Brain pericyte (primary cell): ENCODE measurements around the gene CDK3.
"Not testable (repeated sequence)": the region's sequence is repeated elsewhere in the genome, so short reads cannot be mapped to it uniquely, and the experiment has no call there.

Experiments used
- DNase-seq: peaks from one replicate; pipeline ENCODE4 v3.0.0-alpha.2; 2012; ENCODE audit warnings: low read depth, low spot score

Gene CDK3

GRCh38 chr17:76000755-76001521 lies at the start of gene CDK3:
Gene CDK3, plus strand, starts transcription at chr17:76000855. Its CDS starts 571 bp downstream, at chr17:76001426.
- no peak for DNase-seq

DNA sequence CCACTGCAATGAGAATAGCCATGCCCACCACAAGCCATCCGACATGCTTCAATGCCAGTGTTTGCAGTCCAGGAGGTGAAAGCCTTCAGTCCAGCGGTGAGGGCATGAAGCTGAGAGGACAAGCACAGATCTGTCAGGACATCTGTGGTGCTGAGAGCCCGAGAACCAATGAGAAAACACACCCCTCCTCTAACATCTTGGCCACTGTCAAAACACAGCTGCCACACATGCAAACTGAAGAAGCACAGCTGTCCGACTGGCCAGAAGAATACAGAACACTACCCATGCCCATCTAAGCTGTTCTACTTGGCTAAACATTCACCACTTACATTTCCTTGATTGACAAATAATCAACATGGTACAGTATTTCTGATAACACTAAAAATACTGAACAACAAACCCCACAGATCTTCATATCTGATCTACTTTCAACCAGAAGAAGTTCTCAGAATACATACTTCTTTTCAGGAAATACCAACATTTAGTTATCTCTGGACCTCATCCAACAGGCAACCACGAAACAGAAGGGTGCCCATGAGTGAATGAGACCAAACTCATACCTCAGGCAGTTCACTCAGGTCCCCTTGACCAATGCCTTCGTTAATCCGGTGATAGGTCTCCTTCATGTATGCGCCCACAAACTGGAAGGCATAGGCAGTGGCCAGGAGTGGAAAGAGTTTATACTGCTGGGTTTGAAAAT lies 49.6 kb upstream of the CDK3 start:
- DNase-seq = no peak

DNA sequence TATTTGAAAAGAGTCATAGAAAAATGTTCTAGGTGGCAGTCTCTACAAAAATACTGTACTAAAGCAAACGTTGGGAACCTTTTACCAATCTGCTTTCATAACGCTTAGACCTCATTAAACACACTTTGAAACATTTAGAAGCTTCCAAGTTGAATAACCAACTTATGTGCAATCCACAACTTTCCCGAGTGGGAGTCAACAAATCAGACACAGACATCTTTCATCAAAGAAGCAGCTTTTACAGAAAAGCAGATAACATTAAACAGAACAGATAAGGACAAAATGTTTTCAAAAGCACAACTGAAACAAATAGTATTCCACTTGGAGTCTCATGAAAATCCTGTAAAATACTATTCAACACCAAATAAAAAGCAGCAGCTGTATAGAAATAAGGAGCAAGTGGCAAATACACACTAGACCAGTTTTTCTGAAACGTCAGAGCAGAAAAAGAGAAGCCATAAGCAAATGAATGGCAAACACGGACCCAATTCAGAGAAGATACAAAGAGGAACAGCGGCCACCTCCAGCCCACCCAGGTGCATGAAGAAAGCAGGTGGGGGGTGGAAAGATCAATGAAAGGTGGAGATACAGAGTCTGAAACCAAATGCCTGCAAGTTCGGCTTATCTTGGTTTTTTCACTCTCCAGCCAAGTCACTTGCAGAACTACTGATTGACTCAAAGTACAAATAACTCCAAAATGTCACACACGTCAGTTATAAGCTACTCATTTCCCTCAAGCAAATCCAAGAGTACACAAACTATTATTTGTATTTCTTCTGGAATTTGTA lies 41.4 kb upstream of the CDK3 start:
- DNase-seq = no peak

GRCh38 chr17:75959839-75960511 lies 40.7 kb upstream of the CDK3 start:
- no peak for DNase-seq

DNA sequence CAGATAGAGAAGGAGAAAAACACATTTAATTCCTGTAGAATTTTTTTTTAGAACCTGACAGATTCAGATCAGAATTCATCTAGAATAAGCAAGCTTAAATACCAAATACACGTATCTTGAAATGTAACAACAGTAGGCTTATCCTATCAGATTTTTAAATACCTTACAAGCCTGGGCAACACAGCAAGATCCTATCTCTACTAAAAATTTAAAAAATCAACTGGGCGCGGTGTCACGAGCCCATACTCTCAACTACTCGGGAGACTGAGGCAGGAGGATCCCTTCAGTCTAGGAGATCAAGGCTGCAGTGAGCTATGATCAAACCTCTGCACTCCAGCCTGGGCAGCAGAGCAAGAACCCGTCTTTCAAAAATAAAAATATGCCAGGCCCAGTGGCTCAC lies 35.2 kb upstream of the CDK3 start:
- DNase-seq = no peak

DNA sequence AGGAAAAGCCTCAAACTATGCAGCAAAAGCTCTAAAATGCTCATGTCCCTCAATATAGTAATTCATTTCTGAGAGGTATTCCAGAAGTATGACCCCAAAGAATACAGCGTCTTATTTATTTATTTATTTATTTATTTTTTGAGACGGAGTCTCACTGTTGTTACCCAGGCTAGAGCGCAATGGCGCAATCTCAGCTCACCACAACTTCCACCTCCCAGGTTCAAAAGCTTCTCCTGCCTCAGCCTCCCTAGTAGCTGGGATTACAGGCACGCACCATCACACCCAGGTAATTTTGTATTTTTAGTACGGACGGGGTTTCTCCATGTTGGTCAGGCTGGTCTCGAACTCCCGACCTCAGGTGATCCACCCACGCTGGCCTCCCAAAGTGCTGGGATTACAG lies 31.6 kb upstream of the CDK3 start:
- not testable (repeated sequence) for DNase-seq

DNA sequence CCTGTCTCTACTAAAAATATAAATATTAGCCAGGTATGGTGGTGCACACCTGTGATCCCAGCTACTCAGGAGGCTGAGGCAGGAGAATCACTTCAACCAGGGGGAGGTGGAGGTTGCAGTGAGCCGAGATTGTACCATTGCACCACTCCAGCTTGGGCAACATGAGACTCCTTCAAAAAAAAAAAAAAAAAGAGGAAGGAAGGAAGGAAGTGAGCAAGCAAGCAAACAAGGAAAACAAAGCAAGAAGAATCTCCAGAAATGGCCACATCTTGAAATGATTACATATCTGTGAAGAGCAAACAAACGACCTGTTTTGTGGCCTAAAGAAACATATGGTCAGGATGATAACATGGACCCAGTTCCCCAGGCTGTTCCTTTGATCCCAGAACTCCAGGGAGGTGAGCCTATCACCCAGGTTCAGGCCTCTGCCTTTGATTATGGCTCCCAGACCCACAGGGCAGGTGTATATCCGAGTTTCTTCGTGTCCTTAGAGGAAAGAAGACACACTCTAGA lies 30.6 kb upstream of the CDK3 start:
- DNase-seq = no peak

DNA sequence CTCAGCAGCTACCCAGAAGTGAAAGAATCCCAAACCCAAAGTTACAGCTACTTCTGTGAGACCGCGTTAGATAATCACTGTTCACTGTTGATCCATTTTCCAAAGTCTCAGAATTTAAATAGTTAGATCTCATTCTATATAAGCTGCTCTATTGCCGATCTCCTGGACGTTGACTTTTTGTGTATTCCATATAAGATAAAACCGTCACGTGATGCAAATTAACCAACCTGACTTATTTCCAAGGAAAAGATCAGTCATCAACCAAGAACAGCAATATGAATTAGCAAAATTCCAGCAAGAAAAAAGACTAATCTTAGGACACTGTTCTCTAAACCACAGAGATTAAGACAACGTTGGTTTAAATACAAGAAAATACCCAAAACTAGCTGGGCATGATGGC lies 30.0 kb upstream of the CDK3 start:
- no peak for DNase-seq

DNA sequence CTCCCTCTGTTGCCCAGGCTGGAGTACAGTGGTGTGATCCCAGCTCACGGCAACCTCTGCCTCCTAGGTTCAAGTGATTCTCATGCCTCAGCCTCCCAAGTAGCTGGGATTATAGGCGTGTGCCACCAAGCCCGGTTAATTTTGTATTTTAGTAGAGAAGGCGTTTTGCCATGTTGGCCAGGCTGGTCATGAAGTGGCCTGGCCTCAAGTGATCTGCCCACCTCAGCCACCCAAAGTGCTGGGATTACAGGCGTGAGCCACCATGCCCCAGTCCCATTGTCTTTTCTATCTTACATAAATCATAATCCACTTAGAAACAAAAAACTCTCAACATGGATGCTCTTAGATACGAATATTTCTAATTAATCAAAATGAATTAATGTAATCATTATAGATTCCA lies 25.5 kb upstream of the CDK3 start:
- not testable (repeated sequence) for DNase-seq

- DNase-seq = no peak
Measured at GRCh38 chr17:75975757-75976174, 24.9 kb upstream of the CDK3 start.

GRCh38 chr17:75976175-75976848 lies 24.3 kb upstream of the CDK3 start:
- DNase-seq = no peak

DNA sequence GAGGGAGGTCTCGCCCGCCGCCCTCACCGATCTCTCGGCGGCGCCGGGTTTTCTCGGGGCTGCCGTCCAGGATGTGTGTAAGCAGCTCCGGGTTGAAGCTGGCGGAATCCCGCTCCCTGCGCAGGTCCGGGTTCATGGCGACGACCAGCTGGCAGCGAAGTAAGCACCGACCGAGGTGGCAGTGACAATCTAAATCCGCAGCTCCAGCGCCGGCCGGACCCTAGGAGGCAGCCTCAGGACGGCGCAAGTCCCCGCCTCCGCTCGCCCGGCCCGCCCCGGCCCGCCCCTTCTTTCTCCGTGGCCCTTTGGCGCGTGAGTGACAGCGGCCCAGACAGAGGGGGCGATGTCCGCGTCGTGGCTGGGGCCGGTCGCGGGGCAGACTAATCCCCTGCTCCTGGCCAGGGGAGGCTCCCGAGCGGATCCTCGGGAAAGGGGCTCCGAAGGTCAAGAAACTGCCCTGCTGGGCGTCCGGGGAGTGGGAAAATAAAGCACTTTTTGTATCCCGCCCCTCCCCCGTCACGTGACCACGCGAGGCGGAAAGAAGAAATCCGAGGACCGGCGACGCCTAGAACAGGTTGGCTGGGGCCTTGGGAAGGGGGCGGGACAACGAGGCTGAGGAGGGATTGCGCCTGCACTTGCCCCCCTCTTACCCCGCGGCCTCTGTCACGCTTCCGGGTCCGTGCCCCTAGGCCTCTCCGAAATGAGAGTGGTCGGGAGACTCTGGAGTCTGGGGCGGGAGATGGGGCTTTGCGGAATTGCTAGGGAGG lies 21.5 kb upstream of the CDK3 start, which contains the start of the genes ACOX1 and TEN1:
Gene ACOX1, minus strand, starts transcription at position 229 of the 767 bp plus-strand sequence. Its CDS starts 93 bp downstream, at position 136.
Gene TEN1, plus strand, starts transcription at position 303 of the 767 bp plus-strand sequence. CDS start 6,953 bp downstream, outside the sequence.
- peak; percentile 82 for DNase-seq

- DNase-seq = no peak
Measured at GRCh38 chr17:75979705-75980187, 20.9 kb upstream of the CDK3 start.

- DNase-seq = no peak
Measured at GRCh38 chr17:75980188-75981018, 20.3 kb upstream of the CDK3 start.

DNA sequence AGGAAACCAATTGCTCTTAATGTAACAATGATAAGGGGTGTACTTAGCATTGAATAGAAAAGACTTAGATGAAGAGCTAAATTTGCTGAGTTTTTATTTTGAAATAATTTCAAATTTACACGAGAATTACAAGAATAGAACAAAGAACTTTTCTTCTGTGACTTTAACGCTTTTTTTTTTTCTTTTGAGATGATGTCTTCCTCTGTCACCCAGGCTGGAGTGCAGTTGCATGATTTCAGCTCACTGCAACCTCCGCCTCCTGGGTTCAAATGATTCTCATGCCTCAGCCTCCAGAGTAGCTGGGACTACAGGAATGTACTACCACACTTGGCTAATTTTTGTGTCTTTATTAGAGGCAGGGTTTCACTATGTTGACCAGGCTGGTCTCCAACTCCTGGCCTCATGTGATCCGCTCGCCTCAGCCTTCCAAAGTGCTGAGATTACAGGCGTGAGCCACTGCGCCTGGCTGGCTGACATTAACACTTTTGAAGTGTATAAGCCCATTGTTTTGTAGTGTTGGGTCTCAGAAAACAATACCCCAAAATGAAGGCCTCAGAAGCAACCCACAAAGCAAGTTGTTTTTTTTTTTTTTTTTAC lies 19.5 kb upstream of the CDK3 start:
- DNase-seq = no peak

GRCh38 chr17:75983501-75984181 lies 17.0 kb upstream of the CDK3 start:
- DNase-seq = no peak

DNA sequence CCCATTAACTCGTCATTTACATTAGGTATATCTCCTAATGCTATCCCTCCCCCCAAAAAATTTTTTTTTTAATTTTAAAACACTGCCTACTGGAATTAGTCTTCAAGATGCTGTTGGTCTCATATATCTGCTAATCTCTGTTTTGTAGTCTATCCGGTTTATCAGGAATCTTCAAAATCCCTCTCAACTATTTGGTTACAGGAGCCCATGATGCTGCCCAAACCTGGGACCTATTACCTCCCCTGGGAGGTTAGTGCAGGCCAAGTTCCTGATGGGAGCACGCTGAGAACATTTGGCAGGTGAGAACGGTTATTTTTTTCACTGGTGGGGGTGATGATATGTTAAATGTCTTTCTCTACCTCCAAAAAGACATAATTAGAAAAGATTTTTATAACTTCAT lies 14.7 kb upstream of the CDK3 start:
- DNase-seq = no peak

DNA sequence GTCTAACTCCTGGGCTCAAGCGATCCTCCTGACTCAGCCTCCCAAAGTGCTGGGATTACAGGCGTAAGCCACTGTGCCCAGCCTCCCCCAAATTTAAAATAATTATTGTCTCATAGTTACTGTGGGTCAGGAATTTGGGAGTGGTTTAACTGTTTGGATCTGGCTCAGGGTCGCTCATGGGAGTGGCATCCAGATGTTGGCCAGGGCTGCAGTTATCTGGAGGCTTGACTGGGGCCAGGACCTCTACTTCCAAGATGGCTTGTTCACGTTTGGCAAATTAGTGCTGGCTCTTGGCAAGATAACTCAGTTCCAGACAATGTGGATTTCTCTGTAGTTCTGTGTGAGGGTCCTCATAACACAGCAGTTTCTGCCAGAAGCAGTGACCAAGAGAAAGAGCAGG lies 13.6 kb upstream of the CDK3 start:
- DNase-seq = no peak
